Neural cell (in vitro differentiated cells): Measurements from ENCODE around the gene EN1.

Experiments used
- EP300 ChIP-seq: fragments of 450-650 bp; conservative IDR thresholded peaks from 2 replicates; pipeline ENCODE4 v1.6.1; 2014; ENCODE audit warnings: antibody characterized with exemption, mild to moderate bottlenecking, moderate library complexity; ENCODE audit not compliant: poor library complexity, severe bottlenecking
- EZH2 ChIP-seq: fragments of 200-600, 300-800 bp; shearing (Covaris generic), sonication (generic); IDR thresholded peaks from 2 replicates; pipeline ENCODE4 v1.6.1; 2014; ENCODE audit warnings: antibody characterized with exemption, low read length, borderline replicate concordance, mild to moderate bottlenecking; ENCODE audit not compliant: insufficient read depth, poor library complexity, severe bottlenecking
- MXI1 ChIP-seq: fragments of 450-650 bp; conservative IDR thresholded peaks from 2 replicates; pipeline ENCODE4 v1.6.1; 2014; ENCODE audit warnings: antibody characterized with exemption, mild to moderate bottlenecking; ENCODE audit not compliant: poor library complexity, severe bottlenecking
- POLR2AphosphoS5 ChIP-seq: IDR thresholded peaks from 2 replicates; pipeline ENCODE4 v1.6.1; 2012
- RAD21 ChIP-seq: fragments of 450-650 bp; conservative IDR thresholded peaks from 2 replicates; pipeline ENCODE4 v1.6.1; 2014; ENCODE audit warnings: antibody characterized with exemption, mild to moderate bottlenecking, moderate library complexity
- TAF1 ChIP-seq: IDR thresholded peaks from 2 replicates; pipeline ENCODE4 v1.6.1; 2012; ENCODE audit warnings: low read depth
- TF ChIP-seq, protein P1 (sequence below): fragments of 450-650 bp; IDR thresholded peaks from 2 replicates; pipeline ENCODE4 v1.5.1; 2014; ENCODE audit warnings: antibody characterized with exemption, mild to moderate bottlenecking, moderate library complexity; ENCODE audit not compliant: poor library complexity, severe bottlenecking
- TF ChIP-seq, protein P2 (sequence below): IDR thresholded peaks from 2 replicates; pipeline ENCODE4 v1.6.1; 2012; ENCODE audit warnings: borderline replicate concordance

DNA sequence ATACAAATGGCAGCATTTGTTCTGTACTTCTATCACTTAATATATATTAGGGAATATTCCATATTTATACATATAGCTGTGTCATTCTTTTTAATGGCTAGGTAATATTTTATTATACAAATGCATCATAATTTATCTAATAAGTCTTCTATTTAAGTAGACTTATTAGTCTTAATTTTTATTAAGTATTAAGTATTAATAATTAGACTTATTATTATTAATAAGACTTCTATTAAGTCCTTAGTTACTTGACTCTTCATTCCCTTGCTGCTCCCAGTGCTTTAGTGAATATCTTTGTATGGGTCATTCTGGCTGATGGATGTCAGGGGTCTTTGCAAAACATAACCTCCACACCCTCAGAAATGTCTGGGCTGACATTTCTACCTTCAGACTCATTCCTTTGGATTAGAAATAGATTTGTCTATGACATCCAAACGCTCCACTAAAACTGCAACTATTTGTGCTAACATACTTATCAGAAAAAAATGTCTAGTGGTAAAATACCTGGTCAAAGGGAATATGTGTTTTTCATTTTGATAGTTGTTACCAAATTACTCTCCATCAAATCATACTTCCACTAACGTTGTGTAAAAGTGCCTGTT lies 35.8 kb downstream of the EN1 start:
- TF ChIP-seq, protein P1, sequence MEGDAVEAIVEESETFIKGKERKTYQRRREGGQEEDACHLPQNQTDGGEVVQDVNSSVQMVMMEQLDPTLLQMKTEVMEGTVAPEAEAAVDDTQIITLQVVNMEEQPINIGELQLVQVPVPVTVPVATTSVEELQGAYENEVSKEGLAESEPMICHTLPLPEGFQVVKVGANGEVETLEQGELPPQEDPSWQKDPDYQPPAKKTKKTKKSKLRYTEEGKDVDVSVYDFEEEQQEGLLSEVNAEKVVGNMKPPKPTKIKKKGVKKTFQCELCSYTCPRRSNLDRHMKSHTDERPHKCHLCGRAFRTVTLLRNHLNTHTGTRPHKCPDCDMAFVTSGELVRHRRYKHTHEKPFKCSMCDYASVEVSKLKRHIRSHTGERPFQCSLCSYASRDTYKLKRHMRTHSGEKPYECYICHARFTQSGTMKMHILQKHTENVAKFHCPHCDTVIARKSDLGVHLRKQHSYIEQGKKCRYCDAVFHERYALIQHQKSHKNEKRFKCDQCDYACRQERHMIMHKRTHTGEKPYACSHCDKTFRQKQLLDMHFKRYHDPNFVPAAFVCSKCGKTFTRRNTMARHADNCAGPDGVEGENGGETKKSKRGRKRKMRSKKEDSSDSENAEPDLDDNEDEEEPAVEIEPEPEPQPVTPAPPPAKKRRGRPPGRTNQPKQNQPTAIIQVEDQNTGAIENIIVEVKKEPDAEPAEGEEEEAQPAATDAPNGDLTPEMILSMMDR: no peak
- TF ChIP-seq RAD21: no peak
- no peak for TF ChIP-seq EZH2
- no peak for TF ChIP-seq EP300
- TF ChIP-seq, protein P2, sequence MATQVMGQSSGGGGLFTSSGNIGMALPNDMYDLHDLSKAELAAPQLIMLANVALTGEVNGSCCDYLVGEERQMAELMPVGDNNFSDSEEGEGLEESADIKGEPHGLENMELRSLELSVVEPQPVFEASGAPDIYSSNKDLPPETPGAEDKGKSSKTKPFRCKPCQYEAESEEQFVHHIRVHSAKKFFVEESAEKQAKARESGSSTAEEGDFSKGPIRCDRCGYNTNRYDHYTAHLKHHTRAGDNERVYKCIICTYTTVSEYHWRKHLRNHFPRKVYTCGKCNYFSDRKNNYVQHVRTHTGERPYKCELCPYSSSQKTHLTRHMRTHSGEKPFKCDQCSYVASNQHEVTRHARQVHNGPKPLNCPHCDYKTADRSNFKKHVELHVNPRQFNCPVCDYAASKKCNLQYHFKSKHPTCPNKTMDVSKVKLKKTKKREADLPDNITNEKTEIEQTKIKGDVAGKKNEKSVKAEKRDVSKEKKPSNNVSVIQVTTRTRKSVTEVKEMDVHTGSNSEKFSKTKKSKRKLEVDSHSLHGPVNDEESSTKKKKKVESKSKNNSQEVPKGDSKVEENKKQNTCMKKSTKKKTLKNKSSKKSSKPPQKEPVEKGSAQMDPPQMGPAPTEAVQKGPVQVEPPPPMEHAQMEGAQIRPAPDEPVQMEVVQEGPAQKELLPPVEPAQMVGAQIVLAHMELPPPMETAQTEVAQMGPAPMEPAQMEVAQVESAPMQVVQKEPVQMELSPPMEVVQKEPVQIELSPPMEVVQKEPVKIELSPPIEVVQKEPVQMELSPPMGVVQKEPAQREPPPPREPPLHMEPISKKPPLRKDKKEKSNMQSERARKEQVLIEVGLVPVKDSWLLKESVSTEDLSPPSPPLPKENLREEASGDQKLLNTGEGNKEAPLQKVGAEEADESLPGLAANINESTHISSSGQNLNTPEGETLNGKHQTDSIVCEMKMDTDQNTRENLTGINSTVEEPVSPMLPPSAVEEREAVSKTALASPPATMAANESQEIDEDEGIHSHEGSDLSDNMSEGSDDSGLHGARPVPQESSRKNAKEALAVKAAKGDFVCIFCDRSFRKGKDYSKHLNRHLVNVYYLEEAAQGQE: no peak
- TF ChIP-seq MXI1: no peak
- no peak for TF ChIP-seq POLR2AphosphoS5
- TF ChIP-seq TAF1: no peak
